HG03175 (cell line): ENCODE measurements around the gene EPHB6.

Source experiments
- ATAC-seq: cut with Tn5 transposase; IDR thresholded peaks from one replicate; pipeline ENCODE4 v1.9.1; 2021; ENCODE audit warnings: mild to moderate bottlenecking, moderate library complexity; ENCODE audit not compliant: unreplicated experiment

The EPHB6 gene

GRCh38 chr7:142876236-142876960, 21.5 kb downstream of the EPHB6 start:
- no peak for ATAC-seq

- no peak for ATAC-seq
These were observed 22.4 kb downstream of the EPHB6 start for GRCh38 chr7:142876991-142877910.

DNA sequence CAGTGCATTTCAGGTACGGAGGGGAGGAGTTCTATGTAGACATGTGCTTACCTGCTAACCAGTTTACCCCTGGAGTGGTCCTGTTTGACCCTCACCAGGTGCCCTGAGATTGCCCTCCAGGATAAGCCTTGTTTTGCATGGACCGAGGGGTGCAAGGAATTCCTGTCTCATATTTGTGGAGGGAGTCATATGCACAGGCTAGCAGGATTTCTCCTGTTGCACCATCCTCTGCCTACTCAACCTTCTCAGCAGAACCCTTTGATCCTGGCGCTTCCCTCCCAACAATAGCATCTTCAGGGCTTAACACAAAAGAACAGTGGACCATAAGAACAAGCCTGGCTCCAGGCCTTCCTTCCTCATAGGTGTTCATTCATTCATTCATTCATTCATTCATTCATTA, 23.4 kb downstream of the EPHB6 start:
- ATAC-seq = no peak

DNA sequence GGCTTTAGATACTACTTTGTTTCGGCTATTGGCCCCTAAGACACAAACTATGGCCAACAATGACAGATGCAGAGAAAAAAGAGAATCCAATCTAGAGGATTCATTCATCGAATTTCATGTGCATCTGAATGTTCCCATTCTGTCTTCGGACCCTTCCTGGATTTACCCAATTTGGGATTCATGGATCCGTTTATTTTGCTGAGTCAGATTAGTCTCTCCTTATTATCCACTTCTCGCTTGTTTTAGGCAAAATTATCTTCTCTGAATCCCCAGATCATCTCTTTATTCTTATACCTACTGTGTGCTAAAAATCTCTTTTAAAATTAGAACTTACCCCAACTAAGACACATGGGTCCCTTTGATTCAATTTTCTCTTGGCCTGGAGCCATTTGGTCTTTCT, 24.2 kb downstream of the EPHB6 start:
- no peak for ATAC-seq

- ATAC-seq = peak; percentile 70
These were observed 26.1 kb downstream of the EPHB6 start for GRCh38 chr7:142880876-142881505.

- no peak for ATAC-seq
These were observed 26.9 kb downstream of the EPHB6 start for GRCh38 chr7:142881586-142882337.

DNA sequence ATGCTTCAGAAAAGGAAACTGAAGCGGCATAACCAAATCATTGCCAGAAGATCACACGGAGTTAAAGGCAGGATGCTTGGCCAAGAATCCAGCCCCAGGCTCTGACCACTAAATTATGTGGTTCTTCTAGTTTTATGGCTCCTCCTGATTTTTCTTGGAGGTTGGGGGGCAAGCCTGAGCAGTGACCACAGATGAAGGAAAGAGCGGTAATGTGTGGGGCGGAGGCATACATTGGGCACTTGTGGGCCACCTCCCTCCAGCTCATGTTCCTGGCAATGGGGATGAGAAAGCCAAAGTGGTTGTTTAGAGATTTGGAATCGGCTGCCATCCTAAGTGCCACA, 27.4 kb downstream of the EPHB6 start:
- no peak for ATAC-seq

GRCh38 chr7:142883145-142883544, 28.3 kb downstream of the EPHB6 start:
- ATAC-seq = no peak

- no peak for ATAC-seq
These were observed 28.9 kb downstream of the EPHB6 start for GRCh38 chr7:142883571-142884285.

GRCh38 chr7:142884286-142884640, 29.4 kb downstream of the EPHB6 start:
- no peak for ATAC-seq

DNA sequence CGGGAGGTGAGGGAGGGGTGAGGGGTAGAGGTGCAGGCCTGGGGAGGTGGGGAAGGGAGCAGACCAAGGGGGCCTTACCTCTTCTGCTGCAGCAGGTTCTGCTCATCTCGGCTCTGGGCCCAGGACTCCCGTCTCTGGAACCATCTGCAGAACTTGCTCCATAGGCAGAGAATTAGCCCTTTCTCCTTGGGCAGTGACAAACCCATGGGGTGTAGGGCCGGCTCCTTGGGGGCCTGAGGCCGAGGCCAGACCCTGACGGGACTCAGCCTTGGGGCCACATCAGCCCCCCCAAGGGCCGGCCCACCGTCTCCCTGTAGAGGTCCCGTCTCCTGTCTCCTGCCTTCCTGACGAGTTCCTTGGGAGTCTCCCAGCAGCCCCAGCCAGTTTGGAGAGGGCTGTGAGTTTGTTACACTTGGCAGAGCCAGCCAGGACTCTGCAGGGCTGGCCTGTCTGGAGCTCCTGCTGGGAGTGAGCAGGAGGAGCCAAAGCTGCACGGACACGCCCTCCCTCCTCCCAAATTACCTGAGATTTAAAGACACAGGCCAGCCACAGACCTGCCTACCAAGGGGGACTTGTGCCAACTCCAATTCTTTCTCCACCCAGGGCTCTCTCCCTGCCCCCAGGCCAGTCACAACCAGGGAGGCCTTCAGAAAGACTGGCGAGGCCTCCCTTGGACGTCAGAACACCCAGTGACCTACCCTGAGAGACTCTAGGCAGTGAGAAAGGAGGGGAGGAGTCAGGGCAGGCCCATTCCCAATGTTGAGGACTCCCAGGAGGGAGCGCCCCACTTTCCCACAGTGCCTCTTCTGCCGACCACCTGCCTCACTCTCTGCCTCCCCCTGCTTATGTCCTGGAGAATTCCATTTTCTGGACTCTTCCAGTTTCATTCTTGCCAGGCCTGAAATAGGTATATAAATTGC, 30.7 kb downstream of the EPHB6 start, which contains the start of gene TRPV6:
Gene TRPV6, minus strand, starts transcription at position 435 of the 920 bp plus-strand sequence.
- ATAC-seq = no peak

DNA sequence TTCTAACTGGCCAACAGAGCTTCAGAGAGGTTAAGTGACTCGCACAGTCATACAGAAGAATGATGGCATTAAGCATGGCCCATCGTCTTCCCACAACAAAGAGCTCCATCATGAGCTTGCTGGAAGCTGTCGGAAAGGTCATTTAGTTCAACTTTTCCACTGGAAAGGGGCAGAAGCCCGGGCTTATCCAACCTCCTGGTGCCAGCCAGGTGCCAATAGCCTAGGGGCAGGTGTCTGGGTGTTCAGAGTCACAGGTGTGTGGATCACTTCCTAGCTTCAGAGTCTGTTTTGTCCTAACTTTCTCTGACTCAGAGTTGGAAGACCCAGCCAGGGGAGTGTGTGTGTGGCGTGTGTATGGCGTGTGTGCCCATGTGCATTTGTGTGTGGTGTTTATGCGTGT, 32.0 kb downstream of the EPHB6 start:
- ATAC-seq = no peak

- ATAC-seq = no peak
These were observed 32.6 kb downstream of the EPHB6 start for GRCh38 chr7:142887282-142888015.

- no peak for ATAC-seq
These were observed 34.9 kb downstream of the EPHB6 start for GRCh38 chr7:142889816-142890215.

DNA sequence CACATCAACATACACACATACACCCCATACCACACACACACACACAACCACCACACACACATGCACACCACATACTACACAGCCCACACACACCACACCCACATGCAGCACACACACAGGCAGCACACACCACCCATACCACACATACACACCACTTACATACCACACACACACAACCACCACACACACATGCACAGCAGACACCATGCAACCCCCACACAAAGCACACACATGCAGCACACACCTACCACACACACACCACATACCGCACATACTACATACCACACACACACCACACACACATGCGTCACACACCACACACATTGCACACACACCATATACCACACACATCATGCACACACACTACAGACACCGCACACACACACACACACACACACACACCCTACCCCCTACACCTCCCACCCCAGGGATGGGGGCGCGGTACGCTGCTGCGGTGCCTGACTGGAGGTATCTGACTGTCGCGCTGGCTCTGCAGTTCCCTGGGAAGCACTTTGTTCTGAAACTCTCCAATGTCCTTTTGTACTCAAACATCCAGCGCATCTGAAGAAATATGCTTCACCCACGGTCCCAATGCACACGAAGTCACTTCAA, 36.1 kb downstream of the EPHB6 start:
- no peak for ATAC-seq

DNA sequence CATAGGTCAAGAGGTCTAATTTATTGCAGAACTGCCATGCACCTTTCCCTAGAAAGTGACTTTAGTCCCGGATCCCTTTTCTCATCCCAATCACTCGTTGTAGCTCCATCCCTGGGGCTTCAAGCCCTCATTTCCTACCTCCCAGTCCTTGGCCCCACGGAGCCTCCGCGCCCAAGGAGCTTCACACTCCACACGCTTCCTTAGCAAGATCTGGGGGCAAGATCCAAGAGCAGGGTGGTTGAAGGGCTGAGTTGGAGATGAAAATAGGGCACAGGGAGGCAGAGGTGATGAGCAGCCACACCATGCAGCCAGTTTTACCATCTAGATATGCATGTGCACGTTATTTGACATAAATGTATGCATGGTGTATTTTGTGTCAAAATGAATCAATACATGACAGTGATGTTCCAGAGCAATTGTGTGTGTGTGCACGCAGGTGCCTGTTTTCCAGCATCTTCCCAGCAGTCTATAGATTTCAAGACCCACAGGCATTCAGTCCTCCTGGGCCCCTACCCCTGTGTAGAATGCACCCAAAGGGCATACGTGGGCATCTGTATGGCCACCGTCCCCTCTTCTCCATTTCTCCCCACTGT, 36.7 kb downstream of the EPHB6 start:
- no peak for ATAC-seq

GRCh38 chr7:142892951-142893350, 38.1 kb downstream of the EPHB6 start:
- ATAC-seq = no peak
